CD8-positive, alpha-beta memory T cell (primary cell): ENCODE results near the gene PDLIM4. TPM values are rescaled to one million over a fixed set of nuclear protein-coding genes. Genes with fewer than 3 reads are reported as not detected.

Source experiments
- CTCF ChIA-PET: fragments of 350-600 bp; sonication (Branson Sonifier 250); formaldehyde crosslinking; loops from one replicate; lab custom pipeline; 2021; ENCODE audit warnings: antibody characterized with exemption; lab: Charles Lee
- POLR2A ChIA-PET: fragments of 350-600 bp; sonication (Branson Sonifier 250); formaldehyde crosslinking; loops from one replicate; lab custom pipeline; 2021; ENCODE audit warnings: antibody characterized with exemption; lab: Charles Lee
- DNase-seq, 5 donors: peaks; one replicate each; pipeline versions ENCODE4 v3.0.0 to v3.0.0-alpha.2; 2020 to 2022; ENCODE audit warnings: mixed read lengths in 1 of 5
- H3K27ac ChIP-seq: one replicate; pipeline ENCODE4 v1.7.0; 2013; ENCODE audit warnings: low read depth, mild to moderate bottlenecking, low read length, moderate library complexity
- H3K27me3 ChIP-seq: 2 replicates; pipeline ENCODE4 v1.7.0; 2013; ENCODE audit warnings: low read length, mild to moderate bottlenecking; ENCODE audit not compliant: insufficient read depth, poor library complexity, severe bottlenecking
- H3K36me3 ChIP-seq: 2 replicates; pipeline ENCODE4 v1.7.0; 2013; ENCODE audit warnings: mild to moderate bottlenecking, low read length, moderate library complexity; ENCODE audit not compliant: insufficient read depth
- H3K4me1 ChIP-seq: 2 replicates; pipeline ENCODE4 v1.7.0; 2013; ENCODE audit warnings: mild to moderate bottlenecking, low read length, moderate library complexity; ENCODE audit not compliant: insufficient read depth
- H3K4me3 ChIP-seq: 2 replicates; pipeline ENCODE4 v1.7.0; 2013; ENCODE audit warnings: mild to moderate bottlenecking, low read length
- H3K9me3 ChIP-seq: 2 replicates; pipeline ENCODE4 v1.7.0; 2013; ENCODE audit warnings: mild to moderate bottlenecking, low read length
- H3K27ac Mint-ChIP-seq, 8 donors: one replicate each; pipeline ENCODE4 v1.8.0; 2020 to 2021; ENCODE audit warnings: mixed read lengths in 8 of 8, mild to moderate bottlenecking in 6 of 8, inconsistent platforms in 3 of 8, moderate library complexity in 3 of 8
- H3K27me3 Mint-ChIP-seq, 2 donors: one replicate each; pipeline ENCODE4 v1.8.0; 2020 to 2021; ENCODE audit warnings: mixed read lengths in 2 of 2, mild to moderate bottlenecking in 1 of 2, moderate library complexity in 1 of 2
- H3K36me3 Mint-ChIP-seq, 3 donors: one replicate each; pipeline ENCODE4 v1.8.0; 2020 to 2021; ENCODE audit warnings: mixed read lengths in 3 of 3, inconsistent platforms in 1 of 3, mild to moderate bottlenecking in 1 of 3
- H3K4me1 Mint-ChIP-seq, 3 donors: one replicate each; pipeline ENCODE4 v1.8.0; 2020 to 2021; ENCODE audit warnings: mixed read lengths in 3 of 3, inconsistent platforms in 1 of 3, mild to moderate bottlenecking in 1 of 3
- H3K4me3 Mint-ChIP-seq, 7 donors: one replicate each; pipeline ENCODE4 v1.8.0; 2020 to 2021; ENCODE audit warnings: mixed read lengths in 7 of 7, mild to moderate bottlenecking in 6 of 7, moderate library complexity in 4 of 7, inconsistent platforms in 2 of 7
- H3K9me3 Mint-ChIP-seq, 5 donors: one replicate each; pipeline ENCODE4 v1.8.0; 2020 to 2022; ENCODE audit warnings: mixed read lengths in 5 of 5, mild to moderate bottlenecking in 3 of 5, moderate library complexity in 2 of 5, inconsistent platforms in 1 of 5
- polyA plus RNA-seq: library from polyadenylated mRNA; unstranded; fragments of 300-500 nt; fragmentation: Illumina TruSeq; gene quantifications from one replicate; pipeline ENCODE4 v1.2.3, GENCODE V29; 2021
- total RNA-seq, 2 experiments: library from RNA; stranded (reverse); gene quantifications; one replicate each; pipeline ENCODE4 v1.2.3, GENCODE V29; 2021

The PDLIM4 gene
- total and polyA plus RNA-seq, 3 experiments from 2014 or later = 0.39 to 1.4 TPM; not detected in 1

GRCh38 chr5:132259069-132259851 is 1.8 kb downstream of the PDLIM4 start:
- ChIA-PET POLR2A (no interaction called here), CTCF (no interaction called here)
- Mint-ChIP-seq H3K27me3 (peaks cover 19 to 20% of the 10 kb centered on the region in 2 donors), H3K4me3 (peak overlapping the region in 1 of 7 donors; percentile 28), H3K27ac (no peak overlapping the region), H3K36me3 (peaks cover 0 to 3% (median 0%) of the 10 kb centered on the region in 3 donors), H3K9me3 (no peaks in the 10 kb centered on the region), H3K4me1 (peaks cover 0 to 11% (median 7%) of the 10 kb centered on the region in 3 donors)
- DNase-seq = no peak
- Histone ChIP-seq H3K9me3 (no peaks in the 10 kb centered on the region), H3K4me3 (no peak overlapping the region), H3K27me3 (no peaks in the 10 kb centered on the region), H3K36me3 (no peaks in the 10 kb centered on the region), H3K4me1 (no peaks in the 10 kb centered on the region), H3K27ac (peak overlapping the region; percentile 59)

- no peak overlapping the region for H3K27ac ChIP-seq
- no peaks in the 10 kb centered on the region for H3K36me3 ChIP-seq
- no peaks in the 10 kb centered on the region for H3K4me1 ChIP-seq
- peaks cover 0 to 11% (median 7%) of the 10 kb centered on the region in 3 donors for H3K4me1 Mint-ChIP-seq
- peaks cover 14 to 19% of the 10 kb centered on the region in 2 donors for H3K27me3 Mint-ChIP-seq
- H3K9me3 ChIP-seq = no peaks in the 10 kb centered on the region
- CTCF ChIA-PET = no interaction called here
- H3K27ac Mint-ChIP-seq = no peak overlapping the region
- H3K9me3 Mint-ChIP-seq = no peaks in the 10 kb centered on the region
- POLR2A ChIA-PET = no interaction called here
- H3K36me3 Mint-ChIP-seq = peaks cover 0 to 3% (median 0%) of the 10 kb centered on the region in 3 donors
- no peak overlapping the region for H3K4me3 Mint-ChIP-seq
- no peaks in the 10 kb centered on the region for H3K27me3 ChIP-seq
- DNase-seq = no peak
- no peak overlapping the region for H3K4me3 ChIP-seq
Observed at GRCh38 chr5:132260051-132260450, 2.6 kb downstream of the PDLIM4 start.

- Histone ChIP-seq H3K4me3 (no peak overlapping the region), H3K36me3 (no peaks in the 10 kb centered on the region), H3K27ac (no peak overlapping the region), H3K4me1 (no peaks in the 10 kb centered on the region), H3K27me3 (no peaks in the 10 kb centered on the region), H3K9me3 (no peaks in the 10 kb centered on the region)
- peaks cover 0 to 3% (median 0%) of the 10 kb centered on the region in 3 donors for H3K36me3 Mint-ChIP-seq
- peaks cover 7 to 12% of the 10 kb centered on the region in 2 donors for H3K27me3 Mint-ChIP-seq
- ChIA-PET CTCF (interaction anchor here (1.4 kb wide), 1 partner anchor 12 kb away, joined by 5 read pairs; no protein-coding TSS in a partner anchor), POLR2A (no interaction called here)
- no peak for DNase-seq
- peaks cover 0 to 11% (median 7%) of the 10 kb centered on the region in 3 donors for H3K4me1 Mint-ChIP-seq
- H3K9me3 Mint-ChIP-seq = no peaks in the 10 kb centered on the region
- no peak overlapping the region for H3K27ac Mint-ChIP-seq
- no peak overlapping the region for H3K4me3 Mint-ChIP-seq
Observed at GRCh38 chr5:132260714-132261551, 3.4 kb downstream of the PDLIM4 start.

- Mint-ChIP-seq H3K36me3 (no peaks in the 10 kb centered on the region), H3K4me3 (no peak overlapping the region), H3K9me3 (no peaks in the 10 kb centered on the region), H3K27ac (no peak overlapping the region), H3K4me1 (peaks cover 0 to 7% (median 7%) of the 10 kb centered on the region in 3 donors), H3K27me3 (peaks cover 0 to 6% of the 10 kb centered on the region in 2 donors)
- no peaks in the 10 kb centered on the region for H3K36me3 ChIP-seq
- CTCF ChIA-PET = interaction anchor here (1.1 to 1.4 kb wide), 2 partner anchors 10 to 62 kb away, joined by 3 to 5 read pairs; no protein-coding TSS in a partner anchor
- no peak overlapping the region for H3K27ac ChIP-seq
- no peaks in the 10 kb centered on the region for H3K4me1 ChIP-seq
- no peak for DNase-seq
- no peaks in the 10 kb centered on the region for H3K9me3 ChIP-seq
- no peaks in the 10 kb centered on the region for H3K27me3 ChIP-seq
- POLR2A ChIA-PET = no interaction called here
- no peak overlapping the region for H3K4me3 ChIP-seq
Observed at GRCh38 chr5:132261881-132262845, 4.7 kb downstream of the PDLIM4 start.

- H3K4me1 ChIP-seq = no peaks in the 10 kb centered on the region
- no peak overlapping the region for H3K4me3 ChIP-seq
- DNase-seq = no peak
- Mint-ChIP-seq H3K27ac (no peak overlapping the region), H3K27me3 (peaks cover 0 to 6% of the 10 kb centered on the region in 2 donors), H3K9me3 (no peaks in the 10 kb centered on the region), H3K4me1 (peaks cover 0 to 7% (median 7%) of the 10 kb centered on the region in 3 donors), H3K4me3 (no peak overlapping the region), H3K36me3 (no peaks in the 10 kb centered on the region)
- H3K27me3 ChIP-seq = no peaks in the 10 kb centered on the region
- ChIA-PET CTCF (interaction anchor here (0.7 to 1.1 kb wide), 2 partner anchors 10 to 62 kb away, joined by 3 read pairs; no protein-coding TSS in a partner anchor), POLR2A (no interaction called here)
- H3K9me3 ChIP-seq = no peaks in the 10 kb centered on the region
- no peak overlapping the region for H3K27ac ChIP-seq
- no peaks in the 10 kb centered on the region for H3K36me3 ChIP-seq
Observed at GRCh38 chr5:132262882-132263547, 5.5 kb downstream of the PDLIM4 start.

- ChIA-PET POLR2A (no interaction called here), CTCF (interaction anchor here (0.7 to 2.1 kb wide), 3 partner anchors 8 to 26 kb away, joined by 3 to 5 read pairs (median 3); no protein-coding TSS in a partner anchor)
- DNase-seq = no peak
Observed at GRCh38 chr5:132263548-132264261, 6.2 kb downstream of the PDLIM4 start.

More at GRCh38 chr5:132263548-132264261, 6.2 kb downstream of the PDLIM4 start:
- no peaks in the 10 kb centered on the region for H3K36me3 Mint-ChIP-seq
- no peaks in the 10 kb centered on the region for H3K9me3 ChIP-seq
- no peaks in the 10 kb centered on the region for H3K36me3 ChIP-seq
- no peaks in the 10 kb centered on the region for H3K27me3 ChIP-seq
- no peaks in the 10 kb centered on the region for H3K4me1 ChIP-seq
- no peak overlapping the region for H3K4me3 Mint-ChIP-seq
- no peak overlapping the region for H3K4me3 ChIP-seq
- no peaks in the 10 kb centered on the region for H3K9me3 Mint-ChIP-seq
- H3K27me3 Mint-ChIP-seq = peaks cover 0 to 6% of the 10 kb centered on the region in 2 donors
- H3K4me1 Mint-ChIP-seq = peaks cover 0 to 7% (median 7%) of the 10 kb centered on the region in 3 donors
- no peak overlapping the region for H3K27ac ChIP-seq
- H3K27ac Mint-ChIP-seq = peak overlapping the region in 1 of 8 donors; percentile 4
